ENCODE results near the gene KCNH8. TPM values are rescaled to one million over a fixed set of nuclear protein-coding genes. Genes with fewer than 3 reads are reported as not detected.

The KCNH8 gene
- total RNA-seq, 1 donor from 2014 or later, result 2.3 TPM

DNA sequence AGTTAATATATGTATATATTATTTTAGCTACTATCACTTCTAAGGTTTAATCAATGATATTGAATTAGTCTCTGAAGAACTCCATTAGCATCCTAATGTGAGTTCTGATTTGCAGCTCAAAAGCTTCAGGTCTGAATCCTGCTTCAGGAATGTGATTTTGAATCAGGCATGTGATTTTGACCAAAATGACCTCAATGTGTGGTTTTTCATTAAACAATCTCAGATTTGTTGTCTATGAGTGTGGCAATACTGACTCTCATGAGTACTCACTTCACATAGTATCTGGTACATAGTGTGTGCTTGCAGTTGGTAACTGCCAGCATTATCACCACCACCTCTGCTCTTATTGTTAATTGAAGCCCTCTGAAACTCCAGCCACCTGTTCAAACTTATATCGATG is 251.0 kb downstream of the KCNH8 start:
- H3K4me2 ChIP-seq, result no peak overlapping the region
- Mint-ChIP-seq H3K4me3 (no peak overlapping the region), H3K4me1 (no peaks in the 10 kb centered on the region), H3K27me3 (ENCODE audit: insufficient read depth, low read depth) (peaks cover 2% of the 10 kb centered on the region), H3K9me3 (no peaks in the 10 kb centered on the region), H3K27ac (no peak overlapping the region), H3K36me3 (peaks cover 2% of the 10 kb centered on the region)
- no peak overlapping the region for H3K27ac ChIP-seq
- H3K4me1 ChIP-seq, result no peaks in the 10 kb centered on the region
- TF ChIP-seq, protein P1, sequence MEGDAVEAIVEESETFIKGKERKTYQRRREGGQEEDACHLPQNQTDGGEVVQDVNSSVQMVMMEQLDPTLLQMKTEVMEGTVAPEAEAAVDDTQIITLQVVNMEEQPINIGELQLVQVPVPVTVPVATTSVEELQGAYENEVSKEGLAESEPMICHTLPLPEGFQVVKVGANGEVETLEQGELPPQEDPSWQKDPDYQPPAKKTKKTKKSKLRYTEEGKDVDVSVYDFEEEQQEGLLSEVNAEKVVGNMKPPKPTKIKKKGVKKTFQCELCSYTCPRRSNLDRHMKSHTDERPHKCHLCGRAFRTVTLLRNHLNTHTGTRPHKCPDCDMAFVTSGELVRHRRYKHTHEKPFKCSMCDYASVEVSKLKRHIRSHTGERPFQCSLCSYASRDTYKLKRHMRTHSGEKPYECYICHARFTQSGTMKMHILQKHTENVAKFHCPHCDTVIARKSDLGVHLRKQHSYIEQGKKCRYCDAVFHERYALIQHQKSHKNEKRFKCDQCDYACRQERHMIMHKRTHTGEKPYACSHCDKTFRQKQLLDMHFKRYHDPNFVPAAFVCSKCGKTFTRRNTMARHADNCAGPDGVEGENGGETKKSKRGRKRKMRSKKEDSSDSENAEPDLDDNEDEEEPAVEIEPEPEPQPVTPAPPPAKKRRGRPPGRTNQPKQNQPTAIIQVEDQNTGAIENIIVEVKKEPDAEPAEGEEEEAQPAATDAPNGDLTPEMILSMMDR (IDR thresholded peaks at IDR 0.05), result no peak
- TF ChIP-seq EZH2phosphoT487 (IDR thresholded peaks at IDR 0.05), result no peak
- TF ChIP-seq EZH2 (IDR thresholded peaks at IDR 0.05), result no peak
- no peaks in the 10 kb centered on the region for H4K20me1 ChIP-seq (ENCODE audit: low read depth)
- no peaks in the 10 kb centered on the region for H3K27me3 ChIP-seq
- DNase-seq (ENCODE audit: low spot score), result no peak
- H3K36me3 ChIP-seq, result no peaks in the 10 kb centered on the region
- H3K9ac ChIP-seq, result no peak overlapping the region
- H3K79me2 ChIP-seq (ENCODE audit: low read depth), result no peaks in the 10 kb centered on the region
- no peaks in the 10 kb centered on the region for H3F3A ChIP-seq (ENCODE audit: low read depth)
- H2AFZ ChIP-seq (replicated peaks), result no peak overlapping the region
- H3K4me3 ChIP-seq, result no peak overlapping the region
- H3K9me3 ChIP-seq (ENCODE audit: low read depth), result no peaks in the 10 kb centered on the region

DNA sequence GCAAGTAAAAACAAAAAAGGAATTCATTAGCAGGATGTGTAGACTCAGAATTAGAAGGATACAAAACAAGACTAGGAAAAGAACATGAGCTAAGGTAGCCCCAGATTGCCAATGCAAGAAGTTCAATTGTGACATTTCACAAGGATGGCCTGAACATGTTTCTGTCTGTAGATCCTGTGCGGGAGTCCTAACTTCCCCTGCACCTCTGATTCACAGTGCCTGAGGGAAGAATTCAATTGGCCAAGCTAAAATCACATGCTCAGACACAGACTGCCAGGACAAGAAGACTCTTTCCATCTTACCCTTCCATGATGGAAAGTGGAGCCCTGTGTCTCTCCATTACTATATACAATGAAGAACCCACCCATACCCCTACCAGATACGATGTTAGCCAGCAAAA is 251.5 kb downstream of the KCNH8 start:
- Histone ChIP-seq H3K4me1 (no peaks in the 10 kb centered on the region), H4K20me1 (ENCODE audit: low read depth) (no peaks in the 10 kb centered on the region), H3K9ac (no peak overlapping the region), H3K27me3 (no peaks in the 10 kb centered on the region), H3F3A (ENCODE audit: low read depth) (no peaks in the 10 kb centered on the region), H3K4me3 (no peak overlapping the region), H3K79me2 (ENCODE audit: low read depth) (no peaks in the 10 kb centered on the region), H3K4me2 (no peak overlapping the region), H3K27ac (no peak overlapping the region), H3K36me3 (no peaks in the 10 kb centered on the region), H3K9me3 (ENCODE audit: low read depth) (no peaks in the 10 kb centered on the region), H2AFZ (replicated peaks) (no peak overlapping the region)
- Mint-ChIP-seq H3K4me3 (no peak overlapping the region), H3K4me1 (no peaks in the 10 kb centered on the region), H3K9me3 (no peaks in the 10 kb centered on the region), H3K27ac (no peak overlapping the region), H3K27me3 (ENCODE audit: insufficient read depth, low read depth) (peaks cover 2% of the 10 kb centered on the region), H3K36me3 (peaks cover 2% of the 10 kb centered on the region)
- no peak for TF ChIP-seq EZH2phosphoT487 (IDR thresholded peaks at IDR 0.05)
- TF ChIP-seq EZH2 (IDR thresholded peaks at IDR 0.05), result no peak
- TF ChIP-seq, protein P1 (IDR thresholded peaks at IDR 0.05), result no peak
- DNase-seq (ENCODE audit: low spot score), result no peak

DNA sequence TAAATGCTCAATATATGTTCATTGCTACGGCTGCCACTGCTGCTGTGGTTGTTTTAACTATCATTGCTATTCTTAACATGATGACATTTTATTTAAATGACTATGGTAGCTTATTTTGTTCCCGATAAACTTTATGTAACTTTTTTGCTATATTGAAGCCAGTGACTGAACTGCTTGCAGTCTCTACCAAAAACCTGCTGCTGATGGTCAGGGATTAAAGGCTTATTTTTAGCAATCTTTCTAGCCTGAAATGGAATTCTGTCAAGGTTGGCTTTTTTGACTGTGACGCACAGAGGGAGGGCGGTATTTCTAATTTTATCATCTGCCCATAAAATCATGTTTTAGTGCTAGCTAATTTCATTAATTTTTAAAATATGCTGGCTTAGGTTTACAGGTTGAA is 271.8 kb downstream of the KCNH8 start:
- no peaks in the 10 kb centered on the region for H3K9me3 Mint-ChIP-seq
- Histone ChIP-seq H2AFZ (replicated peaks) (no peak overlapping the region), H3K4me2 (no peak overlapping the region), H3K79me2 (ENCODE audit: low read depth) (no peaks in the 10 kb centered on the region), H3K4me3 (no peak overlapping the region), H3K9me3 (ENCODE audit: low read depth) (no peaks in the 10 kb centered on the region), H3K9ac (no peak overlapping the region), H3K27me3 (no peaks in the 10 kb centered on the region), H3F3A (ENCODE audit: low read depth) (no peaks in the 10 kb centered on the region), H3K27ac (no peak overlapping the region), H3K4me1 (no peaks in the 10 kb centered on the region), H3K36me3 (no peaks in the 10 kb centered on the region), H4K20me1 (ENCODE audit: low read depth) (no peaks in the 10 kb centered on the region)
- H3K27ac Mint-ChIP-seq, result no peak overlapping the region
- H3K4me1 Mint-ChIP-seq, result peaks cover 4% of the 10 kb centered on the region
- H3K27me3 Mint-ChIP-seq (ENCODE audit: insufficient read depth, low read depth), result no peaks in the 10 kb centered on the region
- no peak for TF ChIP-seq EZH2 (IDR thresholded peaks at IDR 0.05)
- TF ChIP-seq EZH2phosphoT487 (IDR thresholded peaks at IDR 0.05), result no peak
- TF ChIP-seq, protein P1 (IDR thresholded peaks at IDR 0.05), result no peak
- DNase-seq (ENCODE audit: low spot score), result no peak
- H3K4me3 Mint-ChIP-seq, result no peak overlapping the region
- H3K36me3 Mint-ChIP-seq, result no peaks in the 10 kb centered on the region
